GM19099 (cell line): ENCODE results near the gene SMIM14.

Source experiments
- POLR2A ChIP-seq: IDR thresholded peaks from 3 replicates; pipeline ENCODE4 v1.6.1; 2011; ENCODE audit warnings: low read depth; ENCODE audit not compliant: insufficient read length; ENCODE audit errors: extremely low read depth

Gene SMIM14

GRCh38 chr4:39565878-39566600 lies 72.6 kb downstream of the SMIM14 start:
- TF ChIP-seq POLR2A = no peak

- TF ChIP-seq POLR2A = no peak
These were observed 75.3 kb downstream of the SMIM14 start for GRCh38 chr4:39563346-39563847.

- no peak for TF ChIP-seq POLR2A
These were observed 75.9 kb downstream of the SMIM14 start for GRCh38 chr4:39562792-39563191.

- TF ChIP-seq POLR2A = no peak
These were observed 79.0 kb downstream of the SMIM14 start for GRCh38 chr4:39559626-39560025.

GRCh38 chr4:39555472-39555871 lies 83.2 kb downstream of the SMIM14 start:
- TF ChIP-seq POLR2A = no peak

- no peak for TF ChIP-seq POLR2A
These were observed 90.1 kb downstream of the SMIM14 start for GRCh38 chr4:39548425-39549067.

GRCh38 chr4:39544580-39545315 lies 93.9 kb downstream of the SMIM14 start:
- TF ChIP-seq POLR2A = no peak

GRCh38 chr4:39543034-39543433 lies 95.6 kb downstream of the SMIM14 start:
- TF ChIP-seq POLR2A = no peak

GRCh38 chr4:39542611-39543012 lies 96.1 kb downstream of the SMIM14 start:
- no peak for TF ChIP-seq POLR2A

GRCh38 chr4:39541987-39542610 lies 96.6 kb downstream of the SMIM14 start:
- no peak for TF ChIP-seq POLR2A

- no peak for TF ChIP-seq POLR2A
These were observed 99.5 kb downstream of the SMIM14 start for GRCh38 chr4:39539089-39539611.

- no peak for TF ChIP-seq POLR2A
These were observed 105.1 kb downstream of the SMIM14 start for GRCh38 chr4:39533541-39533940.

GRCh38 chr4:39530682-39531081 lies 108.0 kb downstream of the SMIM14 start:
- no peak for TF ChIP-seq POLR2A

- no peak for TF ChIP-seq POLR2A
These were observed 109.1 kb downstream of the SMIM14 start for GRCh38 chr4:39529534-39529933.

- TF ChIP-seq POLR2A = no peak
These were observed 110.6 kb downstream of the SMIM14 start for GRCh38 chr4:39528061-39528465.
